ENCODE results near the gene TRIM61.
"Not testable (repeated sequence)": the region's sequence is repeated elsewhere in the genome, so short reads cannot be mapped to it uniquely, and the experiment has no call there.

Gene TRIM61

GRCh38 chr4:164977243-164978164 is at the start of gene TRIM61:
TRIM61 (minus strand) TSS chr4:164977657; CDS start chr4:164970002, 7,655 bp downstream.
- DNase-seq: no peak

DNA sequence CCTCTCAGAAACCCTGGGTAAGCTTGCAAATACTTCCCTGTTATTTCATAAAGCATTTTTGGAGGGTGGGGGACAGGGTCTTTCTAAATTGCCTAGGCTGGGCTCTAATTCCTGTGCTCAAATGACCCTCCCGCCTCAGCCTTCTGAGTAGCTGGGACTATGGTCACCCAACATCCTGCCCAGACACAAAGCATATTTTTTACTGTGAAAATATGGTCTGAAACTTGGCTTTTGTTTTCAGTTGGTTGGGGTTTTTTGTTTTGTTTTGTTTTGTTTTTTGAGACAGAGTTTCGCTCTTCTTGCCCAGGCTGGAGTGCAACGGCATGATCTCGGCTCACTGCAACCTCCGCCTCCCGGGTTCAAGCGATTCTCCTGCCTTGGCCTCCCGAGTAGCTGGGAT is 48.3 kb upstream of the TRIM61 start:
- DNase-seq: not testable (repeated sequence)

GRCh38 chr4:165019995-165020394 is 42.5 kb upstream of the TRIM61 start:
- not testable (repeated sequence) for DNase-seq

- no peak for DNase-seq
Observed at GRCh38 chr4:165016971-165017370, 39.5 kb upstream of the TRIM61 start.

DNA sequence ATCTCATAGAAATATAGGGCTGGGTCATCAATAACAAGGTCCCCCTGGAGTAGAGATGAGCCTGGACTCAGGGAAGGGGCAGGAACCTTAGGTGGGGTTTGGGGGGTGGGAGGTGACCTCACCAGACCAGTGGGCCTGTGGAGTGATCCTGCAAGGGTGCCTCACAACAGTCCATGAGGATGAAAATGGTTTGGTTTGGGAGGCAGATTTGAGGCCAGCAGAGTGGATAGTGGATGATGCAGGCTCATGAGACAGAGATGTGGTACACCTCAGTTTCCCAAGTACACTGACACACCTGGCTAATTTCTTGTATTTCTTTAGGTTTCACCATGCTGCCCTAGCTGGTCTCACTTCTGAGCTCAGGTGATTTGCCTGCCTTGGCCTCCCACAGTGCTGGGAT is 36.2 kb upstream of the TRIM61 start:
- DNase-seq: no peak

DNA sequence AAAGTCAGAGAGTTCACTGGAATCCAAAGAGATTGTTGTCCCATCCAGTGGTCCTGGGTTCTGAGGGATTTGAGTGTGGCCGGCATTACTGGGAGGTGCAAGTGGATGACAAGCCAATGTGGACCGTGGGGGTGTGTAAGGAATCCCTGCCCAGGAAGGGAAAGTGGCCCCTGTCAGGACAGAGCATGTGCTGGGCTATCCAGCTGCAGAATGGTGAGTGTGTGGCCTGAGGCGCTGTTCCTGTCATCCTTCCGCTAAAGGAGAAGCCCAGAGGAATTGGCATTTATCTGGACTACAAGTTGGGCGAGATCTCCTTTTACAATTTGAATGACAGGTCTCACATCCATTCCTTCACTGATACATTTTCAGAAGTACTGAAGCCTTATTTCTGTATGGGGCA is 33.9 kb upstream of the TRIM61 start:
- no peak for DNase-seq

GRCh38 chr4:165010991-165011390 is 33.5 kb upstream of the TRIM61 start:
- no peak for DNase-seq

GRCh38 chr4:165010487-165010886 is 33.0 kb upstream of the TRIM61 start:
- no peak for DNase-seq

DNA sequence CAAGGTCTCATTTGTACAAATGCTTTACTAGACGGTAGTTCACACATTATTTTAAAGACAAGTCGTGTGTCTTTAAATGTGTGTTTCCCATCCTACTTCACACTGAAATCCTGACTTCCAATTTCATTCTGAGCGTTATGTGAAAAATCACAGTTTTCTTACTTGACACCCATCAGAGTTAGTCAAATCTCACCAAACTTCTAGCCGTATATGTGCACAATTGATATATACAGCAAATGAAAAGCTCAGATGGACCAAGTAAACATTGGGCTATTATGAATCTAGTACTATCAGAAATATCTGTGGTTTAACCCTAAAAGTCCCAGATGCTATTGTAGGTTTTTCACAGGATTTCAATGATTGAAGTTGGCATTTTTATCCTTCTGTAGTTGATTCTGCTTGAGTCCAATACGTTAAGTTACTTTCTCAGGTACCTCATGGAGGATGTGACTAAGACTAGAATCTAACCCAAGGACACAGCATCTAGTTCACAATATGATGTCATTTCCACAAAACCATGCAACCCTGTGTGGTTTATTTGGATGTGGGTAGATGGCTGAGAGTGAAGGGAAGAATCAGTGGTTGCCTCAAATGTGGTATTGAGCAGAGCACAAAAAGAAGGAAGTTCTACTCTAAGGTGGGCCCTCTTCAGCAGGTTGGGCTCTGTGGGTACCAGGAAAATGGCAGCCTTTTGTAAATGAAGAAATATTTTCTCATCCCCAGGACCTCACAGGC is 32.2 kb upstream of the TRIM61 start:
- DNase-seq: no peak

- DNase-seq: no peak
Observed at GRCh38 chr4:165006886-165007285, 29.4 kb upstream of the TRIM61 start.

DNA sequence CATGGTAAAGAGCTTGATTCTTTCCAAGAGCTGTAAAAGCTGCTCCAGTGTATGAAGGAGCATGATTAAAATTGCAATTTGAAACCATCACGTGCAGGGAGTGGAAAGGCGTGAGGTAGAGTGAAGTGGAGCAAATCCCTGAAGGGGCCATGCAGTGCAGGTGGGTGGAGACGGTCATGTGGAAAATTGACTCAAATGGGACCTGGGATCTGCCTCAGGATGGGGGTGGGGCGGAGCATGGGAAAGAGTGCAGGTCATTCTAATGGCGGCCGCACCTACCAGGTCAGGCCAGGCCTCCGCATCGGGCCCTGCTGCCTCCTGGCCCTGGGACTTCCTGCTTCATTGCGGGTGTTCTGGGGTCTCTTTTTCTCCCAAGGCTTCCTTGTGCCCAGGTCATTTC is 29.0 kb upstream of the TRIM61 start:
- DNase-seq: no peak

DNA sequence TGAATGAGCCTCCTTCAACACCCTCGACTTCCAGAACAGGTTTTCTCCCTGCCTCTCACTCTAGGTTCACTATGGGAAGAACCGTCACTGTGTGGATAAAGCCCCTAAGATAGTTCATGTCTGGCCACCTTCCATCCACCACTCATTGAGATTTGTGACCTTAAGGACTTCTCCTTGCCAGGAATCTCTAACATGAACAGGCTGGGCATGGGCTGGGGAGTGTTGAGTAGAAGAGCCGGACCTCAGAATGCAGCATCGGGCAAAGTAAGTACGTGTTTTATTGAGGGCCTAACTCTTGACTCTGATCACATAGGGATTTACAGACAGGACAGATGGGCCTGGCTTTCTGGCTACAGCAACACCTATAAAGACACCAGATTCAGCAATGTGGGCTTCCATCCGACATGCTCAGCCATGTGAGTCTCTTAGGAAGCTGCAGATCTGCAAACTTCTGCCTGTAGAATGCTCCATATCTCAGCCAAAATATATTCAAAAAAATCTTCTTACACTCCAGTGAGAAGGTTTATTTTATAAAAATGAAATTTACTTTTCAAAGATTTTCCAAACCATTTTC is 28.0 kb upstream of the TRIM61 start:
- DNase-seq: no peak

- DNase-seq: not testable (repeated sequence)
Observed at GRCh38 chr4:165001957-165002356, 24.5 kb upstream of the TRIM61 start.

GRCh38 chr4:164998526-164999080 is 21.1 kb upstream of the TRIM61 start:
- DNase-seq: not testable (repeated sequence)

DNA sequence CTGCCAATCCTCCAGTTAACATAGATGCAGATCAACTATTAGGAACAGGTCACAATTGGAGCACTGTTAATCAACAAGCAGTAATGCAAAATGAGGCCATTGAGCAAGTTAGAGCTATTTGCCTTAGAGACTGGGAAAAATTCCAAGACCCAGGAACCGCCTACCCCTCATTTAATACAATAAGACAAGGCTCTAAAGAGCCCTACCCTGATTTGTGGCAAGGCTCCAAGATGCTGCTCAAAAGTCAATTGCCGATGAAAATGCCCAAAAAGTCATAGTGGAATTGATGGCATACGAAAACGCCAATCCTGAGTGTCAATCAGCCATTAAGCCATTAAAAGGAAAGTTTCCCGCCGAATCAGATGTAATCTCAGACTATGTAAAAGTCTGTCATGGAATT is 20.5 kb upstream of the TRIM61 start:
- DNase-seq: no peak

GRCh38 chr4:164997324-164997723 is 19.9 kb upstream of the TRIM61 start:
- DNase-seq: no peak

DNA sequence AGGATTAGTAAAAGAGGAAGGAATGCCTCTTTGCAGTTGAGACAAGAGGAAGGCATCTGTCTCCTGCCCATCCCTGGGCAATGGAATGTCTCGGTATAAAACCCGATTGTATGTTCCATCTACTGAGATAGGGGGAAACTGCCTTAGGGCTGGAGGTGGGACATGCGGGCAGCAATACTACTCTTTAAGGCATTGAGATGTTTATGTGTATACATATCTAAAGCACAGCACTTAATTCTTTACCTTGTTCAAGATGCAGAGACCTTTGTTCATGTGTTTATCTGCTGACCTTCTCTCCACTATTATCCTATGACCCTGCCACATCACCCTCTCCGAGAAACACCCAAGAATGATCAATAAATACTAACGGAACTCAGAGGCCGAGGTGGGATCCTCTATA is 18.7 kb upstream of the TRIM61 start:
- DNase-seq: not testable (repeated sequence)

- DNase-seq: not testable (repeated sequence)
Observed at GRCh38 chr4:164990786-164991185, 13.3 kb upstream of the TRIM61 start.

DNA sequence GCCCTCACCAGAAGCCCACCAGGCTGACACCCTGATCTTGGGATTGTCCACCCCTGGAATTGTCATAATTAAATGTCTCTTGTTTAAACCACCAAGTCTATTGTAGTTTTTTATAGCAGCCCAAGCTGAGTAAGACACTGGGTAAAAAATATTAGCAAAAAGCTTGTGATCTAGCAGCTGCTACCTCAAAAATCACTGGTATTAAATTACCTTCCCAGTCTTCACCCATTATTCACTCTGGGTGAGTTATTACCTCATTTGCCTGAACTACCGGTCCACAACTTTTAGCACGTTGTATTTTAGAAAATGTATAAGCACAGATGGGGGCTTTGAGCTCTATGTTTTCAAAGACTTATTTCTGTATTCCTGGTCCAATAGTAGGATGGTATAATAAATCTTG is 12.0 kb upstream of the TRIM61 start:
- no peak for DNase-seq

DNA sequence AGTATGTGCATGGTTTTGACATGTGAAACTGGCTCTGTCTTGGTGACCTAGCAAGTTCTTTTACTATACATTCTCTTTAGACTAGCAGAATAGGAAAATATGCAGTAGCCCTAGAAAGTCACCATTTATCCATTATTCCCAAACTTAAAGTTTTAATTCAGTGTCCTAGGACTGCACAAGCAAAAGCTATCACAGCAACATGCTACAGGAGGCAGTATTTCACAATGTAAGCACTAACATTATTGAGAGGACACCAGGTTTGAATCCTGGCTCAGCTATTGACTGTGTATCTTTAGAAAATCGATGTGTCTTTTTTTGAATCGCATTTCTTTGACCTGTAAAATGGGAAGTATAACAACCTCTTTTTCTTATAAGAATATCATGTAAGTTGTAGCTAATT is 5.5 kb downstream of the TRIM61 start:
- DNase-seq: not testable (repeated sequence)

- no peak for DNase-seq
Observed at GRCh38 chr4:164959896-164960295, 17.6 kb downstream of the TRIM61 start.

DNA sequence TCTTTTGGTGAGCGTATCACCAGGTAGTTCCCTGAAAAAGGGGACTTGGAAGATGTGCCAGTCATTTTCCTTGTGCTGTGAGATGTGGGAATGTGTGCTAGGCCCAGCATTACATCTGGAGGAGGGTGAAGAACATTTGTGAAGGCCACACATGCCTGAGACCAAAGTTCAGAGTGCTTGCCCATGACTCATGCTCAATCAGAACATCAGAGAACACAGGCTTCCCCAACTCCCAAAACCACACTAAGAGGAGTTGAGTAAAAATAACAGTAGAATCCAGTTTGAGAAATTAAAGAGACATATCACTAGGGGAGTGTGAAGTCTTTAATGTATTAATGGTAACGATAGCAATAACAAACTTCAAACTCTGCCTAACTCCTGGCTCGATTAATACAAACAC is 18.0 kb downstream of the TRIM61 start:
- not testable (repeated sequence) for DNase-seq

Measured in 8988T (cell line).